ENCODE results near the gene ADCY9. TPM values are rescaled to one million over a fixed set of nuclear protein-coding genes. Genes with fewer than 3 reads are reported as not detected.

The ADCY9 gene
- polyA plus RNA-seq, 3 donors = 0.44 to 9.3 (median 0.67) TPM

GRCh38 chr16:4017807-4018206 is 98.4 kb downstream of the ADCY9 start:
- H4K20me1 ChIP-seq (ENCODE audit: insufficient read depth, low read length) = no peaks in the 10 kb centered on the region
- H3K27me3 ChIP-seq (ENCODE audit: control insufficient read depth in 2 of 2, insufficient read depth in 2 of 2, low read length in 2 of 2) = no peaks in the 10 kb centered on the region
- no peak overlapping the region for H2AFZ ChIP-seq (ENCODE audit: insufficient read depth, low read depth, low read length, poor library complexity, severe bottlenecking)
- H3K9me3 ChIP-seq (replicated peaks in 1 of 2; ENCODE audit: control insufficient read depth in 1 of 2, insufficient read depth in 1 of 2, low read length in 2 of 2) = no peaks in the 10 kb centered on the region
- H3K27ac ChIP-seq (ENCODE audit: low read depth in 1 of 2, low read length in 2 of 2) = no peak overlapping the region
- intact Hi-C loops (cut with micrococcal nuclease) = loop anchor here in 1 of 2 donors (5.0 to 10.0 kb wide), 2 partner anchors 56 to 237 kb away; no protein-coding TSS in a partner anchor
- no peak for TF ChIP-seq CTCF (IDR thresholded peaks at IDR 0.05)
- no peak for DNase-seq
- H3K36me3 Mint-ChIP-seq = peaks cover 2 to 3% of the 10 kb centered on the region in 2 donors
- H3K4me3 Mint-ChIP-seq = no peak overlapping the region
- no peaks in the 10 kb centered on the region for H3K36me3 ChIP-seq (replicated peaks in 1 of 2; ENCODE audit: control insufficient read depth in 1 of 2, insufficient read depth in 2 of 2, low read length in 2 of 2)
- H3K79me2 ChIP-seq (ENCODE audit: insufficient read depth, low read length) = peaks cover 12% of the 10 kb centered on the region
- no peak overlapping the region for H3K4me2 ChIP-seq (replicated peaks; ENCODE audit: extremely low read depth, low read length, poor library complexity, severe bottlenecking)
- peaks cover 0 to 6% (median 0%) of the 10 kb centered on the region in 7 donors for H3K9me3 Mint-ChIP-seq
- peaks cover 0 to 2% (median 0%) of the 10 kb centered on the region in 3 donors for H3K27me3 Mint-ChIP-seq (ENCODE audit: low read depth in 3 of 3)
- peaks cover 44% of the 10 kb centered on the region for H3K4me1 Mint-ChIP-seq
- peak overlapping the region in 5 of 7 donors; percentile 68 to 99 (median 82) for H3K27ac Mint-ChIP-seq
- H3K9ac ChIP-seq (ENCODE audit: insufficient read depth, low read length, poor library complexity, severe bottlenecking) = no peak overlapping the region
- H3K4me1 ChIP-seq (ENCODE audit: control insufficient read depth in 1 of 2, insufficient read depth in 2 of 2, low read length in 2 of 2) = peaks cover 44% of the 10 kb centered on the region in 2 donors
- no peak overlapping the region for H3K4me3 ChIP-seq (replicated peaks in 1 of 3; ENCODE audit: low read depth in 2 of 3, low read length in 3 of 3)
- WGBS (ENCODE audit: insufficient coverage) = 80% methylated on average over 12 of the region's 14 CpGs

- peak; percentile 92 to 94 (median 93) for DNase-seq
- WGBS (ENCODE audit: insufficient coverage) = 14% methylated on average over 1 of the region's 4 CpGs
- no peaks in the 10 kb centered on the region for H3K36me3 ChIP-seq (replicated peaks in 1 of 2; ENCODE audit: control insufficient read depth in 1 of 2, insufficient read depth in 2 of 2, low read length in 2 of 2)
- H3K27ac Mint-ChIP-seq = peak overlapping the region; percentile 91 to 99 (median 94)
- peak overlapping the region; percentile 30 for H3K9ac ChIP-seq (ENCODE audit: insufficient read depth, low read length, poor library complexity, severe bottlenecking)
- H3K4me1 ChIP-seq (ENCODE audit: control insufficient read depth in 1 of 2, insufficient read depth in 2 of 2, low read length in 2 of 2) = peaks cover 55 to 56% of the 10 kb centered on the region in 2 donors
- peaks cover 53% of the 10 kb centered on the region for H3K4me1 Mint-ChIP-seq
- peak overlapping the region; percentile 78 to 84 for H3K27ac ChIP-seq (ENCODE audit: low read depth in 1 of 2, low read length in 2 of 2)
- H3K4me2 ChIP-seq (replicated peaks; ENCODE audit: extremely low read depth, low read length, poor library complexity, severe bottlenecking) = peak overlapping the region; percentile 48
- peaks cover 0 to 2% (median 0%) of the 10 kb centered on the region in 3 donors for H3K27me3 Mint-ChIP-seq (ENCODE audit: low read depth in 3 of 3)
- H2AFZ ChIP-seq (ENCODE audit: insufficient read depth, low read depth, low read length, poor library complexity, severe bottlenecking) = peak overlapping the region; percentile 27
- H3K27me3 ChIP-seq (ENCODE audit: control insufficient read depth in 2 of 2, insufficient read depth in 2 of 2, low read length in 2 of 2) = no peaks in the 10 kb centered on the region
- peak overlapping the region; percentile 49 to 65 for H3K4me3 Mint-ChIP-seq
- no peaks in the 10 kb centered on the region for H3K9me3 ChIP-seq (replicated peaks in 1 of 2; ENCODE audit: control insufficient read depth in 1 of 2, insufficient read depth in 1 of 2, low read length in 2 of 2)
- intact Hi-C loops (cut with micrococcal nuclease) = loop anchor here in 1 of 2 donors (5.0 to 10.0 kb wide), 2 partner anchors 54 to 238 kb away; no protein-coding TSS in a partner anchor
- TF ChIP-seq CTCF (IDR thresholded peaks at IDR 0.05) = no peak
- H3K4me3 ChIP-seq (replicated peaks in 1 of 3; ENCODE audit: low read depth in 2 of 3, low read length in 3 of 3) = peak overlapping the region; percentile 5 to 44 (median 9)
- H3K79me2 ChIP-seq (ENCODE audit: insufficient read depth, low read length) = peaks cover 12% of the 10 kb centered on the region
- H3K36me3 Mint-ChIP-seq = peaks cover 2 to 3% of the 10 kb centered on the region in 2 donors
- H3K9me3 Mint-ChIP-seq = peaks cover 0 to 6% (median 0%) of the 10 kb centered on the region in 7 donors
- H4K20me1 ChIP-seq (ENCODE audit: insufficient read depth, low read length) = no peaks in the 10 kb centered on the region
These were observed 99.6 kb downstream of the ADCY9 start for GRCh38 chr16:4016658-4017057.

Data from CD14-positive monocyte (primary cell).